ENCODE results near the gene CDC27.

Gene CDC27

DNA sequence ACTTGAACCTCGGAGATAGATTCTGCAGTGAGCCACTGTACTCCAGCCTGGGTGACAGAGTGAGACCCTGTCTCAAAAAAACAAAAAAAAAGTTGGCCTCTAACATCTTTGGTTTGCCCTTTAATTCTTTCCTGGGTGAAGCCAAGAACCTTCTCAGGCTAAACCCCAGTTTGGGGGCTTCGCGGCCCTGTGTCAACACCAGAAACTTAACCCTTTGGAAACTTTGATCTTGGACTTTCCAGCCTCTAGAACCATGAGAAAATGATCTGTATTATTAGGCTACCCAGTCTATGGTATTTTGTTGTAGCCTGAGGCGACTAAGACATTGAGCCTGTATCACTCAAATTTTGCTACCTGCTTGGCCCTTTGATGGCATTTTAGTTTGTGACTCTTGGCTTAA lies 86.2 kb downstream of the CDC27 start:
- H4K20me1 ChIP-seq (ENCODE audit: insufficient read depth, low read length) = no peaks in the 10 kb centered on the region
- H3K4me3 ChIP-seq (ENCODE audit: low read length) = no peak overlapping the region
- no peak for TF ChIP-seq CTCF (IDR thresholded peaks at IDR 0.05; ENCODE audit: low read depth, low read length)
- no peak for TF ChIP-seq EZH2phosphoT487 (IDR thresholded peaks at IDR 0.05; ENCODE audit: low read depth)
- peaks cover 10% of the 10 kb centered on the region for H3K79me2 ChIP-seq (ENCODE audit: low read length)
- no peak overlapping the region for H2AFZ ChIP-seq (ENCODE audit: low read depth, low read length)
- no peak overlapping the region for H3K9ac ChIP-seq (ENCODE audit: low read length)
- H3K9me3 ChIP-seq (ENCODE audit: insufficient read depth, low read length) = no peaks in the 10 kb centered on the region
- no peaks in the 10 kb centered on the region for H3K27me3 ChIP-seq (ENCODE audit: low read depth, low read length)
- no peak overlapping the region for H3K4me2 ChIP-seq (ENCODE audit: low read length)
- no peak overlapping the region for H3K27ac ChIP-seq (ENCODE audit: low read length)
- no peaks in the 10 kb centered on the region for H3K36me3 ChIP-seq (replicated peaks; ENCODE audit: low read depth, low read length)
- peaks cover 7% of the 10 kb centered on the region for H3K4me1 ChIP-seq (ENCODE audit: low read length)

DNA sequence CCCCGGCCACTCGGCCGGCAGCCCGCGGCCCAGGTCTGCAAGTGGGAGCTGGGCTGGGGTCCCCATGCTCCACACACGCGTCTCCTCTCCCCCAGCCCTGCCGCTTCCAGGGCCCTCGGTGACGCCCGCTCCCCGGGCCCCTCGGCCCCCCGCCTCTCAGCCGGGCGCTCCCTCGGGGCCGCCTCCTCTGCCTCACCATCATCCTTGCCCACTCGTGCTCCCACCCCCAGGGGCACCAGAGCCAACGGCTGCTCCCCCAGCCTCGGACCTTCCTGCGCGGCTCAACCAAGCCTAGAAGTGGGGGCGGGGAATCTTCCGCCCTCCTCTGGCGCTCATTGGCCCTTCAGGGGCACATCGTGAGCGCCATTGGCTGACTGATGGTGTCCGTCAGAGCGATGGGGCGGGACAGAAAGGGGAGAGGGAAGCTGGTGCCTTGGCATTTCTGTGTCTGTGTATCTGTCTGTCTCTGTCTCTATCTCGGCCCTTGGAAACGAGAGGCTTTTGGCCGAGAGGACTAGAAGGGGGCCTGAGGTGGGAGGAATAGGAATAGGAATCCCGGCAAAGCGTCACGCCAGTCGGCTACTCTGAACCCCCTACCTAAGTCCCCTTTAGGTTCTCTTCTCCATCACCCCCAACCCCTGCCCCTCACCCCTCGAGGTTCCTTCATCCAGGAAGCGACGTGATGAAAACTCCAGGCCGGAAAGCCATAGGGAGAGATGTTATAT lies 88.9 kb downstream of the CDC27 start:
- no peaks in the 10 kb centered on the region for H4K20me1 ChIP-seq (ENCODE audit: insufficient read depth, low read length)
- peak overlapping the region; percentile 97 for H3K4me2 ChIP-seq (ENCODE audit: low read length)
- peaks cover 7% of the 10 kb centered on the region for H3K4me1 ChIP-seq (ENCODE audit: low read length)
- no peak overlapping the region for H3K27ac ChIP-seq (ENCODE audit: low read length)
- H3K9ac ChIP-seq (ENCODE audit: low read length) = peak overlapping the region; percentile 87
- peak overlapping the region; percentile 82; the same call in 1 of the 2 replicates for H2AFZ ChIP-seq (ENCODE audit: low read depth, low read length)
- H3K27me3 ChIP-seq (ENCODE audit: low read depth, low read length) = no peaks in the 10 kb centered on the region
- no peaks in the 10 kb centered on the region for H3K9me3 ChIP-seq (ENCODE audit: insufficient read depth, low read length)
- peak overlapping the region; percentile 95 for H3K4me3 ChIP-seq (ENCODE audit: low read length)
- TF ChIP-seq CTCF (IDR thresholded peaks at IDR 0.05; ENCODE audit: low read depth, low read length) (no peak), EZH2phosphoT487 (IDR thresholded peaks at IDR 0.05; ENCODE audit: low read depth) (no peak)
- no peaks in the 10 kb centered on the region for H3K36me3 ChIP-seq (replicated peaks; ENCODE audit: low read depth, low read length)
- peaks cover 10% of the 10 kb centered on the region for H3K79me2 ChIP-seq (ENCODE audit: low read length)

- Histone ChIP-seq H2AFZ (ENCODE audit: low read depth, low read length) (peak overlapping the region; percentile 82; the same call in 1 of the 2 replicates), H3K27me3 (ENCODE audit: low read depth, low read length) (no peaks in the 10 kb centered on the region), H3K4me2 (ENCODE audit: low read length) (peak overlapping the region; percentile 97), H3K9me3 (ENCODE audit: insufficient read depth, low read length) (no peaks in the 10 kb centered on the region), H3K4me1 (ENCODE audit: low read length) (peaks cover 7% of the 10 kb centered on the region), H3K79me2 (ENCODE audit: low read length) (peaks cover 10% of the 10 kb centered on the region), H3K36me3 (replicated peaks; ENCODE audit: low read depth, low read length) (no peaks in the 10 kb centered on the region), H4K20me1 (ENCODE audit: insufficient read depth, low read length) (no peaks in the 10 kb centered on the region), H3K9ac (ENCODE audit: low read length) (peak overlapping the region; percentile 87), H3K27ac (ENCODE audit: low read length) (no peak overlapping the region), H3K4me3 (ENCODE audit: low read length) (peak overlapping the region; percentile 95)
- TF ChIP-seq EZH2phosphoT487 (IDR thresholded peaks at IDR 0.05; ENCODE audit: low read depth) (no peak), CTCF (IDR thresholded peaks at IDR 0.05; ENCODE audit: low read depth, low read length) (no peak)
Observed at GRCh38 chr17:47099451-47099986, 89.6 kb downstream of the CDC27 start.

- Histone ChIP-seq H2AFZ (ENCODE audit: low read depth, low read length) (no peak overlapping the region), H3K4me2 (ENCODE audit: low read length) (no peak overlapping the region), H3K27me3 (ENCODE audit: low read depth, low read length) (no peaks in the 10 kb centered on the region), H3K9me3 (ENCODE audit: insufficient read depth, low read length) (no peaks in the 10 kb centered on the region), H3K9ac (ENCODE audit: low read length) (no peak overlapping the region), H3K36me3 (replicated peaks; ENCODE audit: low read depth, low read length) (no peaks in the 10 kb centered on the region), H3K4me1 (ENCODE audit: low read length) (peaks cover 10% of the 10 kb centered on the region), H4K20me1 (ENCODE audit: insufficient read depth, low read length) (no peaks in the 10 kb centered on the region), H3K4me3 (ENCODE audit: low read length) (no peak overlapping the region), H3K79me2 (ENCODE audit: low read length) (peaks cover 14% of the 10 kb centered on the region), H3K27ac (ENCODE audit: low read length) (no peak overlapping the region)
- TF ChIP-seq CTCF (IDR thresholded peaks at IDR 0.05; ENCODE audit: low read depth, low read length) = no peak
- TF ChIP-seq EZH2phosphoT487 (IDR thresholded peaks at IDR 0.05; ENCODE audit: low read depth) = no peak
Observed at GRCh38 chr17:47096343-47096742, 92.8 kb downstream of the CDC27 start.

All from OCI-LY3 (cell line).